Naive B cell (primary cell): ENCODE measurements around the gene ZNF474. TPM values are rescaled to one million over a fixed set of nuclear protein-coding genes. Genes with fewer than 3 reads are reported as not detected.

ENCODE experiments used
- ATAC-seq, 2 donors: fragments of 150-1000 bp; cut with Tn5 transposase; 2 replicates each; pipeline ENCODE4 v1.10.0; 2021; ENCODE audit warnings: low read depth in 2 of 2, mild to moderate bottlenecking in 2 of 2, moderate library complexity in 2 of 2
- DNase-seq: peaks from one replicate; pipeline ENCODE4 v3.0.0; 2022
- H3K27ac Mint-ChIP-seq, 6 donors: one replicate each; pipeline ENCODE4 v1.8.0; 2020 to 2022; ENCODE audit warnings: mild to moderate bottlenecking in 6 of 6, mixed read lengths in 6 of 6, moderate library complexity in 5 of 6, inconsistent platforms in 2 of 6
- H3K27me3 Mint-ChIP-seq, 3 donors: one replicate each; pipeline ENCODE4 v1.8.0; 2021 to 2022; ENCODE audit warnings: mixed read lengths in 3 of 3, mild to moderate bottlenecking in 1 of 3
- H3K36me3 Mint-ChIP-seq, 2 donors: one replicate each; pipeline ENCODE4 v1.8.0; 2020 to 2022; ENCODE audit warnings: mixed read lengths in 2 of 2, inconsistent platforms in 1 of 2, mild to moderate bottlenecking in 1 of 2
- H3K4me1 Mint-ChIP-seq, 3 donors: one replicate each; pipeline ENCODE4 v1.8.0; 2020 to 2022; ENCODE audit warnings: mixed read lengths in 3 of 3, inconsistent platforms in 1 of 3, mild to moderate bottlenecking in 1 of 3, moderate library complexity in 1 of 3
- H3K4me3 Mint-ChIP-seq, 8 donors: one replicate each; pipeline ENCODE4 v1.8.0; 2020 to 2022; ENCODE audit warnings: mild to moderate bottlenecking in 8 of 8, mixed read lengths in 8 of 8, moderate library complexity in 8 of 8, inconsistent platforms in 2 of 8
- H3K9me3 Mint-ChIP-seq, 7 donors: one replicate each; pipeline ENCODE4 v1.8.0; 2020 to 2022; ENCODE audit warnings: mixed read lengths in 7 of 7, mild to moderate bottlenecking in 5 of 7, inconsistent platforms in 2 of 7, moderate library complexity in 1 of 7
- polyA plus RNA-seq, 6 donors: library from polyadenylated mRNA; unstranded; fragments of 300-500 nt; fragmentation: Illumina TruSeq; gene quantifications; one replicate each; pipeline ENCODE4 v1.2.3, GENCODE V29; 2021; ENCODE audit warnings: low read depth in 6 of 6

ZNF474 gene
- polyA plus RNA-seq, 6 donors from 2014 or later = 0.23 TPM; not detected in 5

GRCh38 chr5:122124766-122125165, 4.6 kb upstream of the ZNF474 start:
- Mint-ChIP-seq H3K9me3 (peaks cover 0 to 2% (median 0%) of the 10 kb centered on the region in 7 donors), H3K36me3 (no peaks in the 10 kb centered on the region), H3K4me3 (no peak overlapping the region), H3K27me3 (peaks cover 8 to 13% (median 8%) of the 10 kb centered on the region in 3 donors), H3K4me1 (no peaks in the 10 kb centered on the region), H3K27ac (no peak overlapping the region)
- DNase-seq (no peak), ATAC-seq (no peak)

GRCh38 chr5:122126177-122126755, 3.1 kb upstream of the ZNF474 start:
- Mint-ChIP-seq H3K36me3 (no peaks in the 10 kb centered on the region), H3K27ac (no peak overlapping the region), H3K9me3 (peaks cover 0 to 2% (median 0%) of the 10 kb centered on the region in 7 donors), H3K27me3 (peaks cover 8 to 13% (median 8%) of the 10 kb centered on the region in 3 donors), H3K4me1 (no peaks in the 10 kb centered on the region), H3K4me3 (no peak overlapping the region)
- DNase-seq = no peak
- no peak for ATAC-seq

GRCh38 chr5:122126756-122127321, 2.5 kb upstream of the ZNF474 start:
- H3K36me3 Mint-ChIP-seq = no peaks in the 10 kb centered on the region
- H3K27ac Mint-ChIP-seq = no peak overlapping the region
- no peak for DNase-seq
- H3K4me3 Mint-ChIP-seq = no peak overlapping the region
- ATAC-seq = no peak
- H3K27me3 Mint-ChIP-seq = peaks cover 4 to 12% (median 8%) of the 10 kb centered on the region in 3 donors
- no peaks in the 10 kb centered on the region for H3K4me1 Mint-ChIP-seq
- peaks cover 0 to 2% (median 0%) of the 10 kb centered on the region in 7 donors for H3K9me3 Mint-ChIP-seq

- peaks cover 0 to 4% (median 0%) of the 10 kb centered on the region in 3 donors for H3K27me3 Mint-ChIP-seq
- DNase-seq (no peak), ATAC-seq (no peak)
- H3K4me3 Mint-ChIP-seq = no peak overlapping the region
- H3K4me1 Mint-ChIP-seq = no peaks in the 10 kb centered on the region
- no peaks in the 10 kb centered on the region for H3K36me3 Mint-ChIP-seq
- peaks cover 0 to 3% (median 0%) of the 10 kb centered on the region in 7 donors for H3K9me3 Mint-ChIP-seq
- no peak overlapping the region for H3K27ac Mint-ChIP-seq
These were observed 806 bp downstream of the ZNF474 start for GRCh38 chr5:122130152-122130551.

- peaks cover 0 to 5% (median 0%) of the 10 kb centered on the region in 3 donors for H3K27me3 Mint-ChIP-seq
- ATAC-seq (no peak), DNase-seq (no peak)
- H3K4me3 Mint-ChIP-seq = no peak overlapping the region
- H3K27ac Mint-ChIP-seq = no peak overlapping the region
- H3K4me1 Mint-ChIP-seq = no peaks in the 10 kb centered on the region
- H3K9me3 Mint-ChIP-seq = peaks cover 0 to 3% (median 0%) of the 10 kb centered on the region in 7 donors
- no peaks in the 10 kb centered on the region for H3K36me3 Mint-ChIP-seq
These were observed 8.4 kb downstream of the ZNF474 start for GRCh38 chr5:122137702-122138101.

GRCh38 chr5:122138356-122138755, 9.0 kb downstream of the ZNF474 start:
- no peak overlapping the region for H3K4me3 Mint-ChIP-seq
- DNase-seq (no peak), ATAC-seq (no peak)
- peaks cover 0 to 3% (median 0%) of the 10 kb centered on the region in 7 donors for H3K9me3 Mint-ChIP-seq
- H3K27me3 Mint-ChIP-seq = peaks cover 0 to 5% (median 0%) of the 10 kb centered on the region in 3 donors
- no peak overlapping the region for H3K27ac Mint-ChIP-seq
- H3K4me1 Mint-ChIP-seq = no peaks in the 10 kb centered on the region
- no peaks in the 10 kb centered on the region for H3K36me3 Mint-ChIP-seq

GRCh38 chr5:122140900-122141299, 11.6 kb downstream of the ZNF474 start:
- no peaks in the 10 kb centered on the region for H3K9me3 Mint-ChIP-seq
- H3K4me1 Mint-ChIP-seq = no peaks in the 10 kb centered on the region
- DNase-seq (no peak), ATAC-seq (no peak)
- H3K36me3 Mint-ChIP-seq = no peaks in the 10 kb centered on the region
- H3K27me3 Mint-ChIP-seq = peaks cover 0 to 5% (median 0%) of the 10 kb centered on the region in 3 donors
- no peak overlapping the region for H3K27ac Mint-ChIP-seq
- no peak overlapping the region for H3K4me3 Mint-ChIP-seq

- Mint-ChIP-seq H3K4me1 (no peaks in the 10 kb centered on the region), H3K27me3 (peaks cover 0 to 5% (median 0%) of the 10 kb centered on the region in 3 donors), H3K36me3 (no peaks in the 10 kb centered on the region), H3K27ac (no peak overlapping the region), H3K4me3 (no peak overlapping the region), H3K9me3 (no peaks in the 10 kb centered on the region)
- ATAC-seq (no peak), DNase-seq (no peak)
These were observed 12.4 kb downstream of the ZNF474 start for GRCh38 chr5:122141751-122142150.

GRCh38 chr5:122142480-122143164, 13.3 kb downstream of the ZNF474 start:
- no peak for DNase-seq
- no peaks in the 10 kb centered on the region for H3K36me3 Mint-ChIP-seq
- ATAC-seq = no peak
- no peak overlapping the region for H3K27ac Mint-ChIP-seq
- no peak overlapping the region for H3K4me3 Mint-ChIP-seq
- H3K9me3 Mint-ChIP-seq = no peaks in the 10 kb centered on the region
- peaks cover 0 to 5% (median 0%) of the 10 kb centered on the region in 3 donors for H3K27me3 Mint-ChIP-seq
- no peaks in the 10 kb centered on the region for H3K4me1 Mint-ChIP-seq

GRCh38 chr5:122144236-122144635, 14.9 kb downstream of the ZNF474 start:
- H3K9me3 Mint-ChIP-seq = no peaks in the 10 kb centered on the region
- no peak overlapping the region for H3K27ac Mint-ChIP-seq
- no peak for ATAC-seq
- H3K4me3 Mint-ChIP-seq = no peak overlapping the region
- no peak for DNase-seq
- H3K4me1 Mint-ChIP-seq = no peaks in the 10 kb centered on the region
- no peaks in the 10 kb centered on the region for H3K36me3 Mint-ChIP-seq
- peaks cover 0 to 5% (median 5%) of the 10 kb centered on the region in 3 donors for H3K27me3 Mint-ChIP-seq

GRCh38 chr5:122145906-122146305, 16.6 kb downstream of the ZNF474 start:
- Mint-ChIP-seq H3K4me1 (no peaks in the 10 kb centered on the region), H3K9me3 (no peaks in the 10 kb centered on the region), H3K4me3 (no peak overlapping the region), H3K27ac (no peak overlapping the region), H3K27me3 (peaks cover 0 to 13% (median 5%) of the 10 kb centered on the region in 3 donors), H3K36me3 (no peaks in the 10 kb centered on the region)
- no peak for ATAC-seq
- DNase-seq = no peak

- DNase-seq (no peak), ATAC-seq (no peak)
- peaks cover 0 to 4% (median 0%) of the 10 kb centered on the region in 3 donors for H3K4me1 Mint-ChIP-seq
- peak overlapping the region in 1 of 6 donors; percentile 44 for H3K27ac Mint-ChIP-seq
- H3K36me3 Mint-ChIP-seq = no peaks in the 10 kb centered on the region
- H3K27me3 Mint-ChIP-seq = peaks cover 0 to 13% (median 0%) of the 10 kb centered on the region in 3 donors
- H3K4me3 Mint-ChIP-seq = peak overlapping the region in 1 of 8 donors; percentile 10
- H3K9me3 Mint-ChIP-seq = no peaks in the 10 kb centered on the region
These were observed 20.2 kb downstream of the ZNF474 start for GRCh38 chr5:122149321-122150090.

GRCh38 chr5:122150215-122150614, 20.9 kb downstream of the ZNF474 start:
- peaks cover 0 to 13% (median 0%) of the 10 kb centered on the region in 3 donors for H3K27me3 Mint-ChIP-seq
- H3K4me1 Mint-ChIP-seq = peaks cover 0 to 4% (median 0%) of the 10 kb centered on the region in 3 donors
- no peaks in the 10 kb centered on the region for H3K36me3 Mint-ChIP-seq
- H3K4me3 Mint-ChIP-seq = no peak overlapping the region
- no peak for ATAC-seq
- DNase-seq = no peak
- no peaks in the 10 kb centered on the region for H3K9me3 Mint-ChIP-seq
- no peak overlapping the region for H3K27ac Mint-ChIP-seq
